ENCODE results near the gene DGKZ.

DGKZ gene

GRCh38 chr11:46391186-46391577 is 43.9 kb downstream of the DGKZ start:
- no peak for DNase-seq (ENCODE audit: extremely low read depth in 1 of 2, low read depth in 1 of 2)

- DNase-seq (ENCODE audit: extremely low read depth in 1 of 2, low read depth in 1 of 2), result no peak
Measured at GRCh38 chr11:46391578-46392420, 44.5 kb downstream of the DGKZ start, which contains the start of gene CHRM4. TSS of gene CHRM4 (minus strand) at chr11:46391776. CDS start at chr11:46386557, 5,219 bp downstream.

GRCh38 chr11:46392421-46393230 is 45.4 kb downstream of the DGKZ start:
- peak in 1 of 2 donors; percentile 51 for DNase-seq (ENCODE audit: extremely low read depth in 1 of 2, low read depth in 1 of 2)

DNA sequence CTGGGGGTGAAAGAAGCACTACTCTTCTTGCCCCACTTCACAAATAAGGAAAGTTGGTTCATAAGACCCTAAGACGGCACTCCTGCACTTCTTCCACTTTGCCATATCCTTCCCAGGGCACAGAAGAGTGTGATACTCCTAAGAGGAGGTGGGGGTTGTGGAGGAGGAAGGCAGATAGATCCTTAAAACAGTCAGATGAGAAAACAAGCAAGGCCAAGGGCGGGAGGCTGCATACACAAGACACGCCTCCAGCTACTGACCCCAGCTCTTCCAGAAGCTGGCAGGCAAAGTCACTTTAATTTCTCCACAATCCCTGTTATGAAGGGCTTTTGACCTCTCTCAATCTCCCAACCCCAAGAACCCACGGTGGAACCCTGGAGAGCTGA is 46.0 kb downstream of the DGKZ start:
- no peak for DNase-seq (ENCODE audit: extremely low read depth in 1 of 2, low read depth in 1 of 2)

DNA sequence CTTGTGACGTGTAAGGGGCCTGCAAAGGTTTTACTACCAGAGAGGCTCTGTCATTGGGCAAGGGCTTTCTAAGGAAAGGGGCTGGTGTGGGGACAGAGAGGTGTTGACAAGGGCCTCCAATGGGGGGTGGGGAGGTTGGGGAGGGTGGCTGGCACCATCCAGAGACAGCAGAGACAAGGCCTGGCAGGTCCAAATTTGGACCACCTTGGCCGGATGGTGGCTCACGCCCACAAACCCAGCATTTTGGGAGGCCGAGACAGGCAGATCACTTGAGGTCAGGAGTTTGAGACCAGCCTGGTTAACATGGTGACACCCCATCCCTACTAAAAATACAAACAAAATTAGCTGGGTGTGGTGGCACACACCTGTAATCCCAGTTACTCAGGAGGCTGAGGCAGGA is 46.5 kb downstream of the DGKZ start:
- no peak for DNase-seq (ENCODE audit: extremely low read depth in 1 of 2, low read depth in 1 of 2)

- DNase-seq (ENCODE audit: extremely low read depth in 1 of 2, low read depth in 1 of 2), result no peak
Measured at GRCh38 chr11:46397526-46397925, 50.3 kb downstream of the DGKZ start.

DNA sequence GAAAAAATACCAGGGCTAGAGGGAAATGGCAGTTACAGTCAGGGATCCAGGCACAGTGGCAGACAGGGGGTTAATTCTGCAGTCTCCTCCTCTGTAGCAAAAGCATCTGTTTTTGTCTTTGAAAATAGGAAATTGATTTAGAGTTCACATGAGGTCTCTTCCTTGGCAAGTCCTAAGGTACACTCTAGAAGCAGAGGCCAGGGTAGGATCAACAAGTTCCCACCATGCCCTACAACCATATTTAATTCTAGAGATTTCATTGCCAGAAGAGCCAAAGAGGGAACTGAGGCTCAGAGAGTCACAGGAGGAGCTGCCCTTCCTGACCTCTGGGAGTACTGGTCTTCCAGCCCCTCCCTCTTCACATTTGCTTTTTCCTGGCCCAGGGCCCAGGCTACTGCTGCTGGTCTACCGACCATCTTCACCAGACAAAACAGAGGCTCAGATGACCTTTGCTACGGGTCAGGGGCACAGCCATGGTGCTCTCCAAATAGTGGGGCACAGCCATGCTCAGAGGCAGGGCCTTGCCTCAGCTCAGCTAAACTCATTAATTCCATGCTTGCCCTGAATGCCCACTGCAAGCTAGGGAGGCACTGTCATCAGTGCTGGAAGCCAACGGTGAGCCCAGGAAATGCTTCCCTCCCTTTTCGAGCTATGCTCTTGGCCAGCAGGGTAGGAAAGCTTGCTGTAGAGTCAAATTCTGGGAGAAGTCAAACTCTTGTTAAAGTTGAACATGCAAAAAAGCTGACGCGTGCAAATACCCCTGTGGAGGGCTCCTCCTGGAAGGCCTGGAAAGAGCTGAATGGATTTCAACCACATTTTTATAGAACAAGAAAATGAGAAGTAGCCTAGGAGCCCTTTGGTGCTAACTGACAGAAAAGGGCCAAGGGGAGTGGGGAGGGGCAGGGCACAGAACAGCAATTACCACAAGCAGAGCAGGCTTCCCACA is 56.0 kb downstream of the DGKZ start:
- DNase-seq (ENCODE audit: extremely low read depth in 1 of 2, low read depth in 1 of 2), result no peak

DNA sequence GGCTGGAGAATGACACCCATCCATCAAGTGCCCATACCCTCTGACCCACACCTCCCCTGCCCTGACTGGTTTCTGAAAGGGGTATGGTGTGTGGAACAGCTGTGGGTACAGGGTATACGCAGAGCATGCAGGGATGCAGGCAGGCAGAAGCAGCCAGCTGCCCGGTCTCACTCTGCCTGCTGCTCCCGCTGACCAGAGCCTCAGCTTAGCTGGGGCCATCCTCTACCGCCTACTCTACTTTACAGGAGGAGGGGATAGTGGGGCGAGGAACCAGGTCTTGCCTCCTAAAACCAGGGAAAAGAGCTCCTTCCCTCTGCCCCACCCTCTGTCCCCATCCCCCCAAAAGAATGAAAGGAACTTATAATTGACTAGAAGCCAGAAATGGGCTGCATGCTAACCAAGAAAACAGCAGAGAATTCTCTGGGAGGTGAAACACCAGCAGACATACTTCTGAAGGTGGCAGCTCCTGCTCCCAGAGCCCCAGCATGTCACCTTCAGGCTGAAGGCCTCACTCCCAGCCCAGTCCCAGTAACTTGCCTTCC is 57.3 kb downstream of the DGKZ start:
- no peak for DNase-seq (ENCODE audit: extremely low read depth in 1 of 2, low read depth in 1 of 2)

DNA sequence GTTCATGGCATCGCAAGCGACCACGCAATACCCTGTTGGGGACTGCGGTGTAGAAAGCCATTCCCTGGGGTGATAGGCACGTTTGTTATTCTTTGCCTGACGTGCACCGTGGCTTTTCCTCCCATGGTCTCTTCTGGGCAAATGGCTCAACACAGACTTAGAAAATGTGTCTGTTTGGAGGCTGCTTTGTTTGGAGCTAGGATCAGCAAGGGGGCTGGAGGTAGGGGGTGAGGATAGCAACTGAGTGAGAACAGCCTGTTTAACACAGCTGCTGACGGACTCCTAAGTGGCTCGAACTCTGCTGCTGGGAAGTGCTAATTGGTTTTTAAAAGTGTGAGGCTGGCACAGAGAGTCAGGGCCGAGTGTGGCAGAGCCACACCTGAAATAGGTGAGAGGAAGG is 60.4 kb downstream of the DGKZ start:
- no peak for DNase-seq (ENCODE audit: extremely low read depth in 1 of 2, low read depth in 1 of 2)

- no peak for DNase-seq (ENCODE audit: extremely low read depth in 1 of 2, low read depth in 1 of 2)
Measured at GRCh38 chr11:46408407-46408986, 61.2 kb downstream of the DGKZ start.

DNA sequence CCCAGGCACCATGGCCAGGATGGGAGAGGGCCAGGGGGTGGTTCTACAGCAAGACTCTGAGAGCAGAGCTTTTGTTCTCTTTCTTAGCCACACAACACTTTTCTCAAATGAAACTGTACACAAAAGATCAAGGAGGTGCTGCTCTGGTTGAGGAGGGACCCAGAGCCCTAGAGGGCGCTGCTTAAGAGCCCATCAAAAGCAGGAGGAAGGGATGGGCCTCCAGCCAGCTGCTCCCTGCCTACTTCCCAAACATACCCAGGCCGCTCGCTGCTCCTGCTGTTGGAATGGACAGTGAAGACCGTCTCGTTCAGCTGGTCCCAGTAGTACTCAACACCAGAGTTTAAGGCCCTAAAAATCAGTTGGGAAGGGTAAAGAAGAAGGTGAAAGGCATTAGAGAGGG is 62.8 kb downstream of the DGKZ start:
- DNase-seq (ENCODE audit: extremely low read depth in 1 of 2, low read depth in 1 of 2), result no peak

DNA sequence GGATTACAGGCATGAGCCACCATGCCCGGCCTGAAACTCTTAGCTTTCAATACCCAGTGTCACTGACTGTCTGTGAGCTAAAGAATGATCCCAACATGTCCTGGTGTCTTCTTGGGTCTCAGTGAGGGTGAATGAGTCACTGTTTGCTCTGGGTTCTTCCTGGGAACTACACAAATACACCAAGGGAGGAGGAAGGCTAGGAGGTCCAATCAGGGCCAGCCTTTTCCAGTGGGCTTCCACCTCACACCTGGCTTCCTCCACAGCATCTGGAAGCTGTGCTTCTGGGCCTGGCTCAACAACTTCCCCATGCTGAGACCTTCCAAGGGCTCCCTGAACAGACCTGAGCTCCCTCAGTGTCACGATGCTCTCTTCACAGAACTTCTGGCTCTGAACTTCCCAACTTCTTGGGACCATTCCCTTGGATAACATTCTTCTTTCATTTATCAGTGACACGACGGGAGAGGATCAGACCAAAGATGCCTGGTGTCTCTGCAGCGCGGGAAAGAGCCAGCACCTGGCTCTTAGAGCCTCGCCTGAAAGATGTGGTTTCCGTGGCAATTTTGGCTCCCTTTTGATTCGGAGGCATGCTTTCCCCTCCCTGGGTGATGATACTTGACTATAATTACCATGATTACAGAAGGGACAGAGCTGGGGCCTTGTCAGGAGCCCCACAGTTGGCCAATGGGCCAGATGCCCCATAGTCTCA is 66.7 kb downstream of the DGKZ start:
- no peak for DNase-seq (ENCODE audit: extremely low read depth in 1 of 2, low read depth in 1 of 2)

- DNase-seq (ENCODE audit: extremely low read depth in 1 of 2, low read depth in 1 of 2), result no peak
Measured at GRCh38 chr11:46414466-46414796, 67.2 kb downstream of the DGKZ start.

- DNase-seq (ENCODE audit: extremely low read depth in 1 of 2, low read depth in 1 of 2), result no peak
Measured at GRCh38 chr11:46414879-46415278, 67.6 kb downstream of the DGKZ start.

DNA sequence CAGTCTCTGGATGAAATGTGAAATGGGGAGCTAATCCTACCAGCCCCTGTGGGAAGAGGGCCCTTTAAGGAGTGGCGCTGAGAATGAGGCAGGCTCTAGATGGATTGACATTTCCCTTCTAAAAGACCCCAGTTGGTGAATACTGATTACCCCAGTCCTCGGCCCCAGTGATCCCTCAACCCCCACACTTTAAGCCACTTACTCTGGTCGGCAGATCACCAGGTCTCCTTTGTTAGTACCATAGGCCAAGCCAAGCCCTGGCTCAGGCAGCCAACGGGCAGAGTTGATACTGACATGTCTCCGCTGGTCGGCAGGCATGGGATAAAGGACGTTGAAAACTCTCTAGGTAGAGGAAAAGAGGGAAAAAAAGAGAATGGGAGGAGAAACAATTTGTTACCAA is 70.4 kb downstream of the DGKZ start:
- no peak for DNase-seq (ENCODE audit: extremely low read depth in 1 of 2, low read depth in 1 of 2)

- no peak for DNase-seq (ENCODE audit: extremely low read depth in 1 of 2, low read depth in 1 of 2)
Measured at GRCh38 chr11:46418751-46419150, 71.5 kb downstream of the DGKZ start.

GRCh38 chr11:46420513-46420912 is 73.2 kb downstream of the DGKZ start:
- no peak for DNase-seq (ENCODE audit: extremely low read depth in 1 of 2, low read depth in 1 of 2)

- no peak for DNase-seq (ENCODE audit: extremely low read depth in 1 of 2, low read depth in 1 of 2)
Measured at GRCh38 chr11:46421257-46421880, 74.1 kb downstream of the DGKZ start.

GRCh38 chr11:46422588-46422987 is 75.3 kb downstream of the DGKZ start:
- DNase-seq (ENCODE audit: extremely low read depth in 1 of 2, low read depth in 1 of 2), result no peak
